GM12873 (cell line): Measurements from ENCODE around the gene OGFRL1.

ENCODE experiments used
- TF ChIP-seq, protein P1 (sequence below): IDR thresholded peaks from 2 replicates; pipeline ENCODE4 v1.5.1; 2012; ENCODE audit warnings: low read depth, mild to moderate bottlenecking, moderate library complexity, low read length, control low read depth; ENCODE audit not compliant: insufficient read depth; ENCODE audit errors: missing control alignments

Gene OGFRL1

DNA sequence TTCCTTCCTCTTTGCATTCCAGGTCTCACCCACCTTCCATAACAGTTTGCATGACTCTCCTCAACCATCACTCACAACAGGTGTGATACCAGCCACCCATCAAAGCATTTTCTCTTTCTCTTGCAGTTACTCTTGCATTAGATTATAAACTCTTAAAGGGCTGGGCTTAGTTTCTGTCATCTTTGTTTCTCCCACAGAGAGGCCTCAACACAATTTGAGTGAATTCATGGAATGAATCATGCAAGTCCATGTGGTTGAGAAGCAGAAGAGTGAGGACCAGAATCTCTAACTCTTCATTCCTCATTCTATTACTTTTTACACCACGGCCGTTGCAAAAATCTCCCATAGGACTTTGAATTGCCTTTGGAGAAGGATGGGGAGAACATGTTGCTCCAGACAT, 31.4 kb downstream of the OGFRL1 start:
- TF ChIP-seq, protein P1, sequence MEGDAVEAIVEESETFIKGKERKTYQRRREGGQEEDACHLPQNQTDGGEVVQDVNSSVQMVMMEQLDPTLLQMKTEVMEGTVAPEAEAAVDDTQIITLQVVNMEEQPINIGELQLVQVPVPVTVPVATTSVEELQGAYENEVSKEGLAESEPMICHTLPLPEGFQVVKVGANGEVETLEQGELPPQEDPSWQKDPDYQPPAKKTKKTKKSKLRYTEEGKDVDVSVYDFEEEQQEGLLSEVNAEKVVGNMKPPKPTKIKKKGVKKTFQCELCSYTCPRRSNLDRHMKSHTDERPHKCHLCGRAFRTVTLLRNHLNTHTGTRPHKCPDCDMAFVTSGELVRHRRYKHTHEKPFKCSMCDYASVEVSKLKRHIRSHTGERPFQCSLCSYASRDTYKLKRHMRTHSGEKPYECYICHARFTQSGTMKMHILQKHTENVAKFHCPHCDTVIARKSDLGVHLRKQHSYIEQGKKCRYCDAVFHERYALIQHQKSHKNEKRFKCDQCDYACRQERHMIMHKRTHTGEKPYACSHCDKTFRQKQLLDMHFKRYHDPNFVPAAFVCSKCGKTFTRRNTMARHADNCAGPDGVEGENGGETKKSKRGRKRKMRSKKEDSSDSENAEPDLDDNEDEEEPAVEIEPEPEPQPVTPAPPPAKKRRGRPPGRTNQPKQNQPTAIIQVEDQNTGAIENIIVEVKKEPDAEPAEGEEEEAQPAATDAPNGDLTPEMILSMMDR = no peak

DNA sequence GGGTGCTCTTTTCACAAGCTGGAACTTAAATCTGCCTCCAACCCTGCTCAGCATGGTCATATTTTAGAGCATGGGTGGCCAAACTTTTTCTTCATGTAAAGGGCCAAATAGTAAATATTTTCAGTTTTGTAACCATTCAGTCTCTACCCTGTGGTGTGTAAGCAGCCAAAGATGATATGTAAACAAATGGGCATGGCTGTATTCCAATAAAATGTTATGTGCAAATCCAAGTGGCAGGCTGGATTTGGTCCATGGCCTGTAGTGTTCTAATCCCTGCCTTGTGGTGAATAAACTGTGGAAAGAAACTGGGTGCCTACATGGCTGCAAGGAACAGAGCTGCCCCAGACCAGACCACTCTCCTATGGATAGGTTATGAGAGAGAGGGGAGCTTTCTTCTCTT, 32.7 kb downstream of the OGFRL1 start:
- TF ChIP-seq, protein P1 = no peak

DNA sequence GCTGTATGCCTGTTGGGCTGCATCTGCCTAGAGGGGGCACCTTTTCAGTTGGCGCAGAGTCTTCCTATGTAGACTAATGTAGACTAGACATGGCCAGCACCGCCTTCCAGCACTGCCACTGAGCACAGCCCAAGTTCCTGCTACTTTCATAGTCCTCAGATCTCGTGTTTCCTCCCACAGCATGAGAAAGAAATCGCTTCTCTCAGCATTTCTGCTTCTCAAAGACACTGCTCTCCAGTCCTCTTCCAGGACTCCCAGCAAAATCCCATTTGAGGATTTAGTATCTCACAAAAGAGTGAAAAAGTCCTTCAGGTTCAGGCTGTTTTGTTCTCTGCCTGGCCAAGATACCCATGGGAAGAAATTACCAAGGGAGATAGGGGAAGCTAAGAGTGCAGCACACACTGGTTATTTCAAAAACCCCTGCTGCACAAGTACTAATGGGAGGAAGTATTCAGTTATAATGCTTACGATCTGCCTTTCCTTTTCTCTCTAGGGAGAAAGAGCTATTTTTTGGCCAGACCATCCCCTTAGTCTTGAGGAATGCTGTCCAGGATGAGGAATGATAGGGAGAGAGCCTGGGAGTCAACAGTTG, 35.7 kb downstream of the OGFRL1 start:
- TF ChIP-seq, protein P1 = no peak

DNA sequence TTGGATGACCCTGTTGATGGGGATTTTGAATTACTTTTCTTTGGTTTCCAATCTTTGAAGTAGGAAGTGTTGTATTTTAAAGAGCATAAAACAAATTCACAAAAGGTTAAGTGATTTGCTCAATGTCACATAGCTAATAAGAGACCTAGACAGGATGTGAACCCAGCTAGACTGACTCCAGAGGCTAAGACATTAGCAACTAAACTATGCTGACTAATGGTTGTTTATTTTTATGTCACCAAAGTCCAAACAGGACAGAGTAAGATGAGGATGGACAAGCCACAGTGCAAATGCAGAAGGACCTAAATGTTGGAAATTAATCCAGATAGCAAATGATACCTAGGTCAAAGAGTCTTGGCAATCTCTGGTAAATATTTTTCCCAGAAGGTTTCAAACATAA, 38.0 kb downstream of the OGFRL1 start:
- TF ChIP-seq, protein P1 = no peak

DNA sequence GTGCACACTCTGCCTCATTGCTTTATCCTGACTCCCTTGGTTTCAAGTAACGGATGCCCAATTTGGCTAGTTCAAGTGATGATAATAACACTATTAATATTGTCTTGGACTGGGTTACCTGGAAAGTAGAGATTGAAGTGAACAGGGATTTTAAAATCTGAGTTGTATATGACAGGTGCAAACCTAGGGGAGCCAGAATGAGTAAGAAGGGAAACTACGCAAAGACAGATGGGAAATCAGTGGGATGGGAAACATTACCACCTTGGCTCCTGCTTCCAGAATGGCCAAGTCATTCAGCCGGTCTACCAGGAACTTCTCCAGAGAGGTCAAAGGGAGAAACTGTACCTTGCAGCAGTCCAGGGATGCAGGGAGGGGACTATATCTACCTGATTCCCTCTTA, 41.9 kb downstream of the OGFRL1 start:
- TF ChIP-seq, protein P1 = no peak

DNA sequence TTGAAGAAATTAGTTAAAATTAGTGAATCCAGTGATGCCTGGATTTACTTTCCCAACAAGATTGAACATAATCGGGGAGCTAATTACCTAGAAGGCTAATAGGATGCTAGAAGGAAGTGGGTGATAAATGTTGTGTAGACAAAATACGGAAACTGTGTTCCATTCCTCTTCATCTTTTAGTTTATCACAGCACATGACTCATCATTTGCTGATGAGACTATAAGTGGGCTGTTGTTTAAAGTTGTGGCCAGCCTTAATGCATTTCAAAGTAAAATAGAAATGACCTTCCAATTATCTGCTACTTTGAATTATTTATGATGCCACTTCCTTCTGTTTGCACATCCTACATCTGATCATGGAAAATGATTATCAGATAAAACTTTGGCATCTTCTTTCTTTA, 43.4 kb downstream of the OGFRL1 start:
- TF ChIP-seq, protein P1 = no peak

DNA sequence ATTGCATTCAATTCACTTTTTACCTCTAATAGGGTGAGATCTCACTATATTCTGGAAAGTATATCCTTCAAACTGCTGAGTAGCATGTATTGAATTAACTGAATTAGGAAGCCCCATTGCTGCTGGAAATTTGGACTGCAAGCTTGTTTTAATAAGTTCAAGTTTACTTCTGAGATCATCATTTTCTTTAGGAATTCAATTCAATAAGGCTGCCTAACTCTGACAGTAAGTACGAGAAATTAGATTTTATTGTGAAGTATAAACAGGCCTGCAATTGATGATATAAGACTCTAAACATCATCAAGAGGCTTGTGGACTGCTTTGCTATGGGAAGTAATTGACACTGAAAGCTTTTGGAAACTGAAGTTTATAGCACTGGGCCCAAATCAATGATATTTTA, 44.4 kb downstream of the OGFRL1 start:
- TF ChIP-seq, protein P1 = no peak
